ENCODE data around the gene CMYA5. TPM values are rescaled to one million over a fixed set of nuclear protein-coding genes. Genes with fewer than 3 reads are reported as not detected.

CMYA5 gene
- total RNA-seq, 2 experiments from 2014 or later = 0.12 to 0.21 TPM

DNA sequence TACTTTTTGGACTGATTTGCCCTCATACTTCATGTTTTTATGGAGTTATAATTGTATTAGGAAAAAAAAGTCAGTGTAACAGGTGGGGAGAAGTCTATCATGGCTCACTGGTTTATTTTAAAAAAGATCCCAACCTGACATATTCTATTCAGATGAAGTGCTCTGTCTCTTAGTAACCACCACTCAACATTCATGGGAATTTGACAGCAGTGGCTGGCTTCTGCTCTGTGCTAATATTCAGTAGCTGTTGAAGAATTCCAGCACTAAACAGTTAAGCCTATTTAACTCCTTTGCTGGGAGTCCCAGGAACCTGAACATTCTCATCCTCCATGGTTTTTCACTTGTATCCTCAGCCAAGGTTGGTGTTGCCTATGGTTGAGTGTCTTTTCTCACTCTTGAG is 23.1 kb downstream of the CMYA5 start:
- ATAC-seq (no peak), DNase-seq (no peak)
- CTCF ChIA-PET = no interaction called here
- Mint-ChIP-seq H3K27me3 (peaks cover 12% of the 10 kb centered on the region), H3K4me1 (no peaks in the 10 kb centered on the region), H3K36me3 (peaks cover 1% of the 10 kb centered on the region), H3K4me3 (no peak overlapping the region), H3K27ac (no peak overlapping the region), H3K9me3 (ENCODE audit: low read depth) (no peaks in the 10 kb centered on the region)

DNA sequence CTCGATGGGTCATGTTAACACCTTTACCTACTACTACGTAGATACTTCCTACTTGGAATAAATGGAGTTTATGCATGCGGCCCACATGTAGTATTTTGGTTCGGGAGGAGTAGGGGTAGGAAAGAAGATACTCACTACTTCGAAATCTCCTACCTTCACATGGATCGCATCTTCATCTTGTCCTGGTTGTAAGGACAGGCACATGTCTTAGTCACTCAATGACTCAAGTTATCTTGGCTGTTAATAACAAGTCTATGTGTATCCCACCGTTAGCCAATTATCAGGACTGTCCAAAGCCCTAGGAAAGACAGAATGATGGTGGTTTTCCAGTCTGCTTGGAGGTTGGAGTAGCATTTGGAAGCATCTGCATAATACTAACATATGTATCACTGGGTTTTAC is 24.1 kb downstream of the CMYA5 start:
- Mint-ChIP-seq H3K27ac (no peak overlapping the region), H3K4me1 (no peaks in the 10 kb centered on the region), H3K27me3 (peaks cover 12% of the 10 kb centered on the region), H3K36me3 (peaks cover 1% of the 10 kb centered on the region), H3K4me3 (no peak overlapping the region), H3K9me3 (ENCODE audit: low read depth) (peaks cover under 1% of the 10 kb centered on the region)
- ATAC-seq (no peak), DNase-seq (no peak)
- CTCF ChIA-PET = no interaction called here

DNA sequence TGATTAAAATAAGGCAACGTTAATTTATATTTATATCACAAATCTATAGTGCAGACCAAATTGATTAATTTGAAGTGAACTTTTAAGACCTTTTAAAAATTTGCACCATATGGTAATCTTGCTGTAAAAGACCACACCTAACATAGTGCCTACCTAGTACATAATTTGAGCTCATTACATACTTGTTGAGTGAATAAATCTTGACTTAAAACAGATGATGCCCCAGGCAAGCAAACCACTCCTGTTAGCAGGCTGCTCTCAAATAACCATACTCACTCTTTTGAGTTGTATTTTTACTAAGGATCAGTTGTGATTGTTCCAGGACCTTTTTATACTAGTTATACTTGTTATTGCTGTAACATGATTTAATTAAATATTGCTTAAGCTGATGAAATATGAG is 27.2 kb downstream of the CMYA5 start:
- ATAC-seq = no peak
- CTCF ChIA-PET = interaction anchor here (1.0 to 1.2 kb wide), 2 partner anchors 8 to 367 kb away, joined by 3 to 4 read pairs; no protein-coding TSS in a partner anchor
- no peak overlapping the region for H3K4me3 Mint-ChIP-seq
- H3K9me3 Mint-ChIP-seq (ENCODE audit: low read depth) = peaks cover 12% of the 10 kb centered on the region
- peaks cover 13% of the 10 kb centered on the region for H3K27me3 Mint-ChIP-seq
- no peak for DNase-seq
- H3K36me3 Mint-ChIP-seq = peaks cover 9% of the 10 kb centered on the region
- no peaks in the 10 kb centered on the region for H3K4me1 Mint-ChIP-seq
- no peak overlapping the region for H3K27ac Mint-ChIP-seq

DNA sequence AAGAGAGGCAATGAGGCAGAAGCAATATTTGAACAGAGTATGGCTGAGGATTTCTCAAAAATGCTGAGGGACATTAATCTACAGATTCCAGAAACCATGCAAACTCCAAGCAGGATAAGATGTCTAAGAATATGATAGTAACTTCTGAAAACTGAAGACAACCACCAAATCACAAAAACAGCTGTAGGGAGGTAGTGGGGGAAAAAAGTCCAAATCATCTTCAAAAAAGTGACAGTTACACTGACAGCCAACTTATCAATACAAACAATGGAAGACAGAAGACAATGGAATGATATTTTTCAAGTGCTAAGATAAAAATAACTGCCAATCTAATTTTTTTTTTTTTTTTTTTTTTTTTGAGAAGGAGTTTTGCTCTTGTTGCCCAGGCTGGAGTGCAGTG is 30.5 kb downstream of the CMYA5 start:
- Mint-ChIP-seq H3K4me1 (no peaks in the 10 kb centered on the region), H3K27ac (no peak overlapping the region), H3K4me3 (no peak overlapping the region), H3K27me3 (peaks cover 14% of the 10 kb centered on the region), H3K9me3 (ENCODE audit: low read depth) (peaks cover 14% of the 10 kb centered on the region), H3K36me3 (peaks cover 7% of the 10 kb centered on the region)
- CTCF ChIA-PET = no interaction called here
- DNase-seq = no peak
- ATAC-seq = no peak

DNA sequence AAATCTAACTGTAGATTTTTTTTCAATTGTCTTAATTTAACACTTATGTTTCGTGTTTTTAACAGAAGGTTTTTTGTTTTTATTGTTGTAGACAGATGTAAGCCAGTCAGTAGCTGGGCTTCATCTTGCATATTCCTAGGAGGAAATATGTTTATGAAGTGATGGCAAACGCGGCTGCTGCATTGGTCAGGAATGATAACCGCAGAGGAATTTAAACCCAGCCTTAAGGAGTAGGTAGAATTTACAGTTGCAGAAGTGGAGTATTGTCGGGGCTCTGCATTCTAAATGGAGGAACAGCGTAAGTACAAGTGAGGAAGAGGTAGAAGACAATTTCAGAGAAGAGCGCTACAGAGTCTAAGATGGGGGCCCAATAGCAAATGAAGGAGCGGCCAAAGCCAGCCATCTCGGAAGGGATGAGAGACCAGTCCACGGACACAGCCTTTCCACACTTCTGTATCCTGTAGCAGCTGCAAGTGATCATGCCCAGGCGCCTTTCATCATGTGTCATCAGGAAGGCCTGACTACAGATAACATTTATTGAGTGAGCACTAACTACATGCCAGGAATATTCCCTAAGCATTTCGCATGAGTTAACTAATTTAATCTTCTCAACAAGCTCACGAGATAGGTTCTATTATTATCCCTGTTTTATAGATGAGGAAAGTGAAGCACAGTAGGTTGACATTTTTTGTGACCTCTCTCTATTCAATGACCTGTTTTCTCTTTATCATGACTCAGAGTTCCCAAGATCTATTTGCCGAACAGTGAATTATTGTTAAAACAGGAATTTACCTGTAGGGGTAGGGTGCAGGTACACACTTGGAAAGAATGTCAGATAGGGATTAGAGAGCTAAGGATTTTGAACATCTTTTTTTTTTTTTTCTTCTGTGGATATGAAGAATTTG is 38.1 kb downstream of the CMYA5 start:
- Mint-ChIP-seq H3K4me3 (no peak overlapping the region), H3K36me3 (no peaks in the 10 kb centered on the region), H3K4me1 (peaks cover 30% of the 10 kb centered on the region), H3K27me3 (peaks cover 59% of the 10 kb centered on the region), H3K9me3 (ENCODE audit: low read depth) (peaks cover 2% of the 10 kb centered on the region), H3K27ac (no peak overlapping the region)
- CTCF ChIA-PET = no interaction called here
- ATAC-seq = no peak
- no peak for DNase-seq

DNA sequence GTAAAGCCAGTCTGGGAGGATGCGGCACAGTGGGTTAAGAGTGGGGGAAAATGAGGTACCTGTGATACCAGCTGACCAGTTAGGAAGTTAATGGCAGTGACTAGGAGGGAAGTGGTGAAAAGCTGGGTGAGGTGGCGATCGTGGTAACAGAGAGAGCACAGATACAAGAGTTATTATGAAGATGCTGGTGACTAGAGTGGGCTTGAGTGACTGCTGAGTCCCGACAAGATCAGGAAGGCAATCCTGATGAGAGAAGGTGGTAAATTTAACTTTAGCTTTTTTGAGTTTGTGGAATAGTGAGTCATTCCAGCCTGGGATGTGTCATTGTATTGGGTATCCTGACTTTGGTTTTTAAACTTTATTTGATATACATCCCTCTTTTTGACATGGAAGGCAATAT is 38.8 kb downstream of the CMYA5 start:
- peaks cover 2% of the 10 kb centered on the region for H3K9me3 Mint-ChIP-seq (ENCODE audit: low read depth)
- H3K4me3 Mint-ChIP-seq = no peak overlapping the region
- CTCF ChIA-PET = no interaction called here
- no peak overlapping the region for H3K27ac Mint-ChIP-seq
- H3K4me1 Mint-ChIP-seq = peaks cover 37% of the 10 kb centered on the region
- DNase-seq = peak; percentile 42
- no peaks in the 10 kb centered on the region for H3K36me3 Mint-ChIP-seq
- peaks cover 66% of the 10 kb centered on the region for H3K27me3 Mint-ChIP-seq
- ATAC-seq = no peak

DNA sequence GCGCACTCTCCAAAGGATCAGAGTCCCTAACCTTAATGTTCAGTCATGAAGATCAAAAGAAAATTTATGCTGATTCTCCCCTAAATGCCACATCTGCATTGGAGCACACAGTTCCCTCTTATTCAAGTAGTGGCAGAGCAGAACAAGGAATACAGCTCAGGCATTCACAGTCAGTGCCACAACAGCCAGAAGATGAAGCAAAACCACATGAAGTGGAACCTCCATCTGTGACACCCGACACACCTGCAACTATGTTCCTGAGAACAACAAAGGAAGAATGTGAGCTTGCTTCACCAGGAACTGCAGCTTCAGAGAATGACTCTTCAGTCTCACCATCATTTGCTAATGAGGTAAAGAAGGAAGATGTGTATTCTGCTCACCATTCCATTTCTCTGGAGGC is 40.0 kb downstream of the CMYA5 start:
- no peak for ATAC-seq
- H3K27ac Mint-ChIP-seq = no peak overlapping the region
- no peaks in the 10 kb centered on the region for H3K9me3 Mint-ChIP-seq (ENCODE audit: low read depth)

DNA sequence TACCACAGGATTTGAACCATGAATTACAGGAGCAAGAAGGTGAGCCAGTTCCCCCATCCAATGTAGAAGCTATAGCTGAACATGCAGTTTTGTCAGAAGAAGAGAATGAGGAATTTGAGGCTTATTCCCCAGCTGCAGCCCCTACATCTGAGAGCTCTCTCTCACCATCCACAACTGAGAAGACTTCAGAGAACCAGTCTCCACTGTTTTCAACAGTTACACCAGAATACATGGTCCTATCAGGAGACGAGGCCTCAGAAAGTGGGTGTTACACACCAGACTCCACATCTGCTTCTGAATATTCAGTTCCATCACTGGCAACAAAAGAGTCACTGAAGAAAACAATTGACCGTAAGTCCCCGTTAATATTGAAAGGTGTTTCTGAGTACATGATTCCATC is 40.9 kb downstream of the CMYA5 start:
- no peak for DNase-seq
- H3K36me3 Mint-ChIP-seq = no peaks in the 10 kb centered on the region
- no peaks in the 10 kb centered on the region for H3K9me3 Mint-ChIP-seq (ENCODE audit: low read depth)
- no peak for ATAC-seq
- CTCF ChIA-PET = no interaction called here
- H3K4me1 Mint-ChIP-seq = peaks cover 37% of the 10 kb centered on the region
- no peak overlapping the region for H3K27ac Mint-ChIP-seq
- H3K27me3 Mint-ChIP-seq = peaks cover 82% of the 10 kb centered on the region
- H3K4me3 Mint-ChIP-seq = no peak overlapping the region

More for the DNA sequence above, 40.0 kb downstream of the CMYA5 start:
- peaks cover 37% of the 10 kb centered on the region for H3K4me1 Mint-ChIP-seq
- CTCF ChIA-PET = no interaction called here
- no peak for DNase-seq
- no peak overlapping the region for H3K4me3 Mint-ChIP-seq
- no peaks in the 10 kb centered on the region for H3K36me3 Mint-ChIP-seq
- H3K27me3 Mint-ChIP-seq = peaks cover 79% of the 10 kb centered on the region

DNA sequence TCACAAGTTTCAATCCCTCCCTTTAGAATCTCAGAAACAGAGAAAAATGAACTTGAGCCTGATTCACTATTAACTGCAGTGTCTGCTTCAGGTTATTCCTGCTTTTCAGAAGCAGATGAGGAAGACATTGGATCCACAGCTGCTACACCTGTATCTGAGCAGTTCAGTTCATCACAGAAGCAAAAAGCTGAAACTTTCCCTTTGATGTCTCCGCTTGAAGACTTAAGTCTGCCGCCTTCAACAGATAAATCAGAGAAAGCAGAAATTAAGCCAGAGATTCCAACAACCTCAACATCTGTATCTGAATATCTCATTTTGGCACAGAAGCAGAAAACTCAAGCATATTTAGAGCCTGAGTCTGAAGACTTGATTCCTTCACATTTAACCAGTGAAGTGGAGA is 42.1 kb downstream of the CMYA5 start:
- no peak overlapping the region for H3K4me3 Mint-ChIP-seq
- CTCF ChIA-PET = no interaction called here
- ATAC-seq = no peak
- H3K27ac Mint-ChIP-seq = no peak overlapping the region
- no peaks in the 10 kb centered on the region for H3K36me3 Mint-ChIP-seq
- peaks cover 89% of the 10 kb centered on the region for H3K27me3 Mint-ChIP-seq
- no peaks in the 10 kb centered on the region for H3K9me3 Mint-ChIP-seq (ENCODE audit: low read depth)
- no peak for DNase-seq
- peaks cover 47% of the 10 kb centered on the region for H3K4me1 Mint-ChIP-seq

DNA sequence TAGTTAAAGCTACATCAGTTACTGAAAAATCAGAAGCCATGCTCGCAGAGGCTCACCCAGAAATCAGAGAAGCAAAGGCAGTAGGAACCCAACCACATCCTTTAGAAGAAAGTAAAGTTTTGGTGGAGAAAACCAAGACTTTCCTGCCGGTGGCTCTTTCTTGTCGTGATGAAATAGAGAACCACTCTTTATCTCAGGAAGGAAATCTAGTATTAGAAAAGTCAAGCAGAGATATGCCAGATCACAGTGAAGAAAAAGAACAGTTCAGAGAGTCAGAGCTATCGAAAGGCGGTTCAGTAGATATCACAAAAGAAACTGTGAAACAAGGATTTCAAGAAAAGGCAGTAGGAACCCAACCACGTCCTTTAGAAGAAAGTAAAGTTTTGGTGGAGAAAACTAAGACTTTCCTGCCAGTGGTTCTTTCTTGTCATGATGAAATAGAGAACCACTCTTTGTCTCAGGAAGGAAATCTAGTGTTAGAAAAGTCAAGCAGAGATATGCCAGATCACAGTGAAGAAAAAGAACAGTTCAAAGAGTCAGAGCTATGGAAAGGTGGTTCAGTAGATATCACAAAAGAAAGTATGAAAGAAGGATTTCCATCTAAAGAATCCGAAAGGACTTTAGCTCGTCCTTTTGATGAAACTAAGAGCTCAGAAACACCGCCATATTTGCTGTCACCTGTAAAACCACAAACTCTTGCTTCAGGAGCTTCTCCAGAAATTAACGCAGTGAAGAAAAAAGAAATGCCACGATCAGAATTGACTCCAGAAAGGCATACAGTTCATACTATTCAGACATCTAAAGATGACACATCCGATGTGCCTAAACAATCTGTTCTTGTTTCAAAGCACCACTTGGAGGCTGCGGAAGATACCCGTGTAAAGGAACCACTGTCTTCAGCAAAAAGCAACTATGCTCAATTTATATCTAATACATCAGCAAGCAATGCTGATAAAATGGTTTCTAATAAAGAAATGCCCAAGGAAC is 47.2 kb downstream of the CMYA5 start:
- peak overlapping the region; percentile 10 for H3K27ac Mint-ChIP-seq
- peaks cover 80% of the 10 kb centered on the region for H3K27me3 Mint-ChIP-seq
- no peaks in the 10 kb centered on the region for H3K9me3 Mint-ChIP-seq (ENCODE audit: low read depth)
- no peak for DNase-seq
- H3K4me1 Mint-ChIP-seq = peaks cover 37% of the 10 kb centered on the region
- H3K36me3 Mint-ChIP-seq = peaks cover 3% of the 10 kb centered on the region
- peak; percentile 47 for ATAC-seq
- CTCF ChIA-PET = no interaction called here
- H3K4me3 Mint-ChIP-seq = peak overlapping the region; percentile 31

DNA sequence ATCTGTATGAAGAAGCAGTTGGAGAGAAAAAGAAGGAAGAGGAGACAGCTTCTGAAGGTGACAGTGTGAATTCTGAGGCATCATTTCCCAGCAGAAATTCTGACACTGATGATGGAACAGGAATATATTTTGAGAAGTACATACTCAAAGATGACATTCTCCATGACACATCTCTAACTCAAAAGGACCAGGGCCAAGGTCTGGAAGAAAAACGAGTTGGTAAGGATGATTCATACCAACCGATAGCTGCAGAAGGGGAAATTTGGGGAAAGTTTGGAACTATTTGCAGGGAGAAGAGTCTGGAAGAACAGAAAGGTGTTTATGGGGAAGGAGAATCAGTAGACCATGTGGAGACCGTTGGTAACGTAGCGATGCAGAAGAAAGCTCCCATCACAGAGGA is 48.7 kb downstream of the CMYA5 start:
- CTCF ChIA-PET = no interaction called here
- Mint-ChIP-seq H3K4me1 (peaks cover 23% of the 10 kb centered on the region), H3K36me3 (peaks cover 3% of the 10 kb centered on the region), H3K27me3 (peaks cover 69% of the 10 kb centered on the region), H3K27ac (no peak overlapping the region), H3K9me3 (ENCODE audit: low read depth) (no peaks in the 10 kb centered on the region), H3K4me3 (no peak overlapping the region)
- no peak for ATAC-seq
- DNase-seq = no peak

DNA sequence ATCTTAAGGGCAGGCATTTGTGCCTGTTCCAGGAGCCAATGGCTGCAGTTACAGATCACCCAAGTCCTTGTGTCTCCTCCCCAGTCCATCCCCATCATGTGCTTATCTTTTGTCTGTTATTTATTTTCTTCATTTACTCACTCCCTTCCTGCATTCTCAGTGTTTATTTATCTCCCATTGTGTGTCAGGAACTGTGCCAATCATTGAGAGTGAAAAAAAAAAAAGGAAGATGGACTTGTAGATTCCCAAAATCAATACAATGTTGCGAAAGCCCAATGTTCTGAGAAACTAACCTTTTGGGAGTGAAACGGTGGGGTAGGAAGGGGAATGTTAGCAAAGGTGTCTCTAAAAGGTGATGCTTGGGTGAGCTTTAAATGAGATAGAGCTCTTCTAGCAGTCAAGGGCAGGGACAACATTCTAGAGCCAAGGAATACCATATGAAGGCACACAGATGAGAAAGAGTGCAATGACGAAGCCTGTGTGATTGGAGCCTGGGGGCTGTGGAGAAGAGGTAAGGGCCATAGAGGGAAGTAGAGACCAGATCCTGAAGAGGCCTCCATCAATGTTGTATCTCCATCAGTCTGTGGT is 53.0 kb downstream of the CMYA5 start:
- Mint-ChIP-seq H3K4me3 (no peak overlapping the region), H3K27ac (no peak overlapping the region), H3K4me1 (peaks cover 4% of the 10 kb centered on the region), H3K36me3 (peaks cover 3% of the 10 kb centered on the region), H3K9me3 (ENCODE audit: low read depth) (no peaks in the 10 kb centered on the region), H3K27me3 (peaks cover 41% of the 10 kb centered on the region)
- ATAC-seq (no peak), DNase-seq (no peak)
- CTCF ChIA-PET = interaction anchor here (0.9 kb wide), 1 partner anchor 30 kb away, joined by 3 read pairs; no protein-coding TSS in a partner anchor

DNA sequence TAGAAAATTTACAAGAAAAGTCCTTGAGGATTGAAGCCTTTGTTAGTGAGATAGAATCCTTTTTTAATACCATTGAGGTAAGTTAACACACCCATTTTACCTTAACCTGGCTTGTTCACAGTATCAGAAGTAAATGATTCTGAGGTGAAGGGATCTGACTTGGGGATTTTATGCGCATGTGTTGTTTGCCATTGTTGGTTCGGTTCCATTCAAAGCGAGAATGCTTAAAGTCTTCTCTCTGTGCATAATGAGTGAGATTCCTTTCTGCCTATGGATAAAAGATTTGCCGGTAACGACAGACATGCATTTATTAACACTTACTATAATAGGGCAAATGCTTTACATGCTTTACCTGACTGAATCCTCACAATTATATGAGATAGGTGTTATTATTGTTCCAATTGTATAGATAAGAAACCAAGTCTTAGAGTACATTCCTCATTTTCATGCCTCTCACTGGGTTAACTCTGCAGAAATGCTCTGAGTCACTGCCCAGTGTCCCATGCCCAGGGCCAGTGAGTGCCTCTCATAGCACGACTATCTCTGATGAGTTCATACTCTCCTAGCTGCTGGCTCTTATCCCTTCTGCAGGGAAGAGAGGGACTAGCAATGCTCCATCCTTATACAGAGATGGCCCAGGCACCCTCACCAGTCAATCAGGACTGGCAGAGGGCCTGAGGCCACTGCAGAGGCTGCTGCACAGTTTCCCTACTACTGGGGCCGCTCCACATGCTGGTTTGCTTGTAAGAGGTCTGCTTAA is 54.4 kb downstream of the CMYA5 start:
- ATAC-seq (no peak), DNase-seq (no peak)
- Mint-ChIP-seq H3K9me3 (ENCODE audit: low read depth) (no peaks in the 10 kb centered on the region), H3K4me3 (no peak overlapping the region), H3K27me3 (peaks cover 30% of the 10 kb centered on the region), H3K36me3 (no peaks in the 10 kb centered on the region), H3K4me1 (no peaks in the 10 kb centered on the region), H3K27ac (no peak overlapping the region)
- CTCF ChIA-PET = no interaction called here
